Calu3 (cell line): ENCODE data around the gene CDKAL1. TPM values are rescaled to one million over a fixed set of nuclear protein-coding genes. Genes with fewer than 3 reads are reported as not detected.

Source experiments
- BruUV-seq: library from RNA; stranded (reverse); fragments of 400-500 nt; replicated peaks from 2 replicates; lab custom pipeline; 2021; lab: Mats Ljungman, UMichigan
- CTCF ChIA-PET: fragments of 300-600 bp; sonication (Branson Sonifier 250); formaldehyde crosslinking; loops from one replicate; lab custom pipeline; 2022; ENCODE audit warnings: antibody characterized with exemption; lab: Charles Lee
- DNase-seq: peaks from one replicate; pipeline ENCODE4 v3.0.0; 2022
- H3K27ac Mint-ChIP-seq: one replicate; pipeline ENCODE4 v1.8.0; 2022; ENCODE audit warnings: mixed read lengths; ENCODE audit not compliant: unreplicated experiment
- H3K27me3 Mint-ChIP-seq: one replicate; pipeline ENCODE4 v1.8.0; 2022; ENCODE audit warnings: mixed read lengths; ENCODE audit not compliant: unreplicated experiment
- H3K36me3 Mint-ChIP-seq: one replicate; pipeline ENCODE4 v1.8.0; 2022; ENCODE audit warnings: mild to moderate bottlenecking, moderate library complexity, mixed read lengths; ENCODE audit not compliant: insufficient read depth, unreplicated experiment
- H3K4me1 Mint-ChIP-seq: one replicate; pipeline ENCODE4 v1.8.0; 2022; ENCODE audit warnings: mild to moderate bottlenecking, low read depth, mixed read lengths; ENCODE audit not compliant: unreplicated experiment
- H3K4me3 Mint-ChIP-seq: one replicate; pipeline ENCODE4 v1.8.0; 2022; ENCODE audit warnings: mild to moderate bottlenecking, low read depth, moderate library complexity, mixed read lengths; ENCODE audit not compliant: unreplicated experiment
- H3K9me3 Mint-ChIP-seq: one replicate; pipeline ENCODE4 v1.8.0; 2022; ENCODE audit warnings: low read depth, mixed read lengths; ENCODE audit not compliant: unreplicated experiment
- CTCF ChIP-seq: fragments of 200-600 bp; IDR thresholded peaks from one replicate; pipeline ENCODE4 v1.8.0; 2022; ENCODE audit warnings: antibody characterized with exemption; ENCODE audit not compliant: unreplicated experiment
- intact Hi-C: fragments of 100-400 bp; cut with micrococcal nuclease; formaldehyde crosslinking; loops from one replicate; pipeline ENCODE4 v1.10.0; 2022; ENCODE audit not compliant: unreplicated experiment
- total RNA-seq: library from RNA; stranded (reverse); gene quantifications from 2 replicates; pipeline ENCODE4 v1.2.3, GENCODE V29; 2022

The CDKAL1 gene
- total RNA-seq, 1 experiment from 2014 or later: 39.6 TPM

- Mint-ChIP-seq H3K27me3 (no peaks in the 10 kb centered on the region), H3K4me1 (no peaks in the 10 kb centered on the region), H3K4me3 (no peak overlapping the region), H3K9me3 (no peaks in the 10 kb centered on the region), H3K36me3 (no peaks in the 10 kb centered on the region), H3K27ac (no peak overlapping the region)
- CTCF ChIA-PET: no interaction called here
- BruUV-seq: no TSS peak
- DNase-seq: no peak
- intact Hi-C loops: no loop called here
- TF ChIP-seq CTCF: no peak
These were observed 706.5 kb downstream of the CDKAL1 start for GRCh38 chr6:21240709-21241108.

GRCh38 chr6:21241231-21242130 lies 707.2 kb downstream of the CDKAL1 start:
- no TSS peak for BruUV-seq
- CTCF ChIA-PET: no interaction called here
- no peak overlapping the region for H3K27ac Mint-ChIP-seq
- no peaks in the 10 kb centered on the region for H3K9me3 Mint-ChIP-seq
- DNase-seq: no peak
- no peaks in the 10 kb centered on the region for H3K4me1 Mint-ChIP-seq
- H3K4me3 Mint-ChIP-seq: no peak overlapping the region
- no peaks in the 10 kb centered on the region for H3K36me3 Mint-ChIP-seq
- H3K27me3 Mint-ChIP-seq: no peaks in the 10 kb centered on the region
- TF ChIP-seq CTCF: no peak
- intact Hi-C loops: no loop called here

- no peaks in the 10 kb centered on the region for H3K36me3 Mint-ChIP-seq
- H3K27ac Mint-ChIP-seq: no peak overlapping the region
- no peak overlapping the region for H3K4me3 Mint-ChIP-seq
- no peaks in the 10 kb centered on the region for H3K4me1 Mint-ChIP-seq
- no TSS peak for BruUV-seq
- intact Hi-C loops: no loop called here
- CTCF ChIA-PET: interaction anchor here (0.6 kb wide), 1 partner anchor 1804 kb away, joined by 3 read pairs; no protein-coding TSS in a partner anchor
- no peaks in the 10 kb centered on the region for H3K9me3 Mint-ChIP-seq
- no peaks in the 10 kb centered on the region for H3K27me3 Mint-ChIP-seq
- DNase-seq: no peak
- TF ChIP-seq CTCF: no peak
These were observed 710.7 kb downstream of the CDKAL1 start for GRCh38 chr6:21244897-21245470.

- Mint-ChIP-seq H3K36me3 (no peaks in the 10 kb centered on the region), H3K4me1 (no peaks in the 10 kb centered on the region), H3K27me3 (no peaks in the 10 kb centered on the region), H3K27ac (no peak overlapping the region), H3K4me3 (no peak overlapping the region), H3K9me3 (no peaks in the 10 kb centered on the region)
- CTCF ChIA-PET: no interaction called here
- no peak for TF ChIP-seq CTCF
- no peak for DNase-seq
- BruUV-seq: no TSS peak
- intact Hi-C loops: no loop called here
These were observed 711.2 kb downstream of the CDKAL1 start for GRCh38 chr6:21245488-21245887.
